Keratinocyte (primary cell): Measurements from ENCODE around the gene SHQ1. TPM values are rescaled to one million over a fixed set of nuclear protein-coding genes. Genes with fewer than 3 reads are reported as not detected.

Experiments used
- DNase-seq: peaks from one replicate; pipeline ENCODE4 v3.0.0-alpha.2; 2011; ENCODE audit warnings: low read depth, missing footprints, low spot score
- FAIRE-seq: peaks from 2 replicates; lab custom pipeline; 2011; peaks lifted over from hg19 to GRCh38; lab: Jason Lieb, UNC
- H2AFZ ChIP-seq: 2 replicates; pipeline ENCODE4 v1.6.0; 2012; ENCODE audit warnings: low read length, control low read depth, inconsistent platforms; ENCODE audit not compliant: control insufficient read depth
- H3K27ac ChIP-seq: 2 replicates; pipeline ENCODE4 v1.5.1; 2011; ENCODE audit warnings: low read length; ENCODE audit not compliant: control insufficient read depth, insufficient read depth
- H3K27me3 ChIP-seq: 3 replicates; pipeline ENCODE4 v1.6.0; 2011; ENCODE audit warnings: low read length; ENCODE audit not compliant: control insufficient read depth, insufficient read depth; ENCODE audit errors: extremely low read depth
- H3K36me3 ChIP-seq, 2 experiments: 2 replicates in 1 of 2; 3 replicates in 1 of 2; pipeline ENCODE4 v1.5.1; 2011; ENCODE audit warnings: low read length in 2 of 2, mild to moderate bottlenecking in 1 of 2; ENCODE audit not compliant: control insufficient read depth in 2 of 2, insufficient read depth in 2 of 2; ENCODE audit errors: extremely low read depth in 1 of 2
- H3K4me1 ChIP-seq: 3 replicates; pipeline ENCODE4 v1.5.1; 2011; ENCODE audit warnings: low read length; ENCODE audit not compliant: control insufficient read depth, insufficient read depth; ENCODE audit errors: extremely low read depth
- H3K4me2 ChIP-seq: 3 replicates; pipeline ENCODE4 v1.6.0; 2011; ENCODE audit warnings: low read depth, low read length; ENCODE audit not compliant: control insufficient read depth, insufficient read depth; ENCODE audit errors: extremely low read depth
- H3K4me3 ChIP-seq, 3 experiments: fragments of 200-600 bp in 1 of 3; sonication (generic) in 1 of 3; 2 replicates in 2 of 3; 3 replicates in 1 of 3; pipeline ENCODE4 v1.5.1; 2011 to 2016; ENCODE audit warnings: low read length in 3 of 3, mild to moderate bottlenecking in 3 of 3, control low read depth in 2 of 3, inconsistent platforms in 1 of 3, low read depth in 1 of 3, mixed read lengths in 1 of 3, mixed run types in 1 of 3, moderate library complexity in 1 of 3; ENCODE audit not compliant: control insufficient read depth in 2 of 3, insufficient read depth in 2 of 3; ENCODE audit errors: extremely low read depth in 1 of 3
- H3K79me2 ChIP-seq: 2 replicates; pipeline ENCODE4 v1.6.0; 2012; ENCODE audit warnings: low read length; ENCODE audit not compliant: control insufficient read depth, insufficient read depth
- H3K9ac ChIP-seq: 3 replicates; pipeline ENCODE4 v1.6.0; 2011; ENCODE audit warnings: low read length; ENCODE audit not compliant: control insufficient read depth, insufficient read depth; ENCODE audit errors: extremely low read depth
- H3K9me1 ChIP-seq: 3 replicates; pipeline ENCODE4 v1.6.0; 2011; ENCODE audit warnings: low read length; ENCODE audit not compliant: control insufficient read depth, insufficient read depth; ENCODE audit errors: extremely low read depth
- H3K9me3 ChIP-seq: 2 replicates; pipeline ENCODE4 v1.5.1; 2012; ENCODE audit warnings: low read depth, low read length; ENCODE audit not compliant: control insufficient read depth
- H4K20me1 ChIP-seq: 3 replicates; pipeline ENCODE4 v1.6.0; 2011; ENCODE audit warnings: low read length; ENCODE audit not compliant: control insufficient read depth, insufficient read depth; ENCODE audit errors: extremely low read depth
- EZH2 ChIP-seq: IDR thresholded peaks from one replicate; pipeline ENCODE4 v1.6.1; 2012; ENCODE audit warnings: inconsistent platforms, mild to moderate bottlenecking, low read length, moderate library complexity
- dilution Hi-C: fragments of 300-500 bp; cut with MboI; formaldehyde crosslinking; loops from one replicate; pipeline ENCODE4 v1.7.0; 2020; ENCODE audit warnings: low sequenced_read_pairs; ENCODE audit not compliant: extremely low pct_ligation_motif_present
- polyA plus RNA-seq, 5 experiments: library from polyadenylated mRNA; depleted of rRNA in 3 of 5; stranded (reverse) in 3 of 5; stranded (forward) in 1 of 5; unstranded in 1 of 5; fragments of >200 nt; gene quantifications; 1 replicate in 1 of 5; 2 replicates in 3 of 5; 3 replicates in 1 of 5; pipeline versions ENCODE4 v1.2.1 to v1.2.3, GENCODE V29; 2011 to 2012; ENCODE audit warnings: missing spikeins in 2 of 5, low read depth in 1 of 5, low replicate concordance in 1 of 5
- TF ChIP-seq, protein P1 (sequence below), 3 experiments: IDR thresholded peaks in 1 of 3; conservative IDR thresholded peaks in 1 of 3; optimal IDR thresholded peaks in 1 of 3; 2 replicates in 2 of 3; 3 replicates in 1 of 3; pipeline versions ENCODE3 to v1.5.1; 2011; ENCODE audit warnings: low read length in 3 of 3, mild to moderate bottlenecking in 3 of 3, moderate library complexity in 2 of 3, control low read depth in 1 of 3, inconsistent platforms in 1 of 3; ENCODE audit not compliant: insufficient read depth in 2 of 3; ENCODE audit errors: extremely low read depth in 1 of 3

The SHQ1 gene
- polyA plus RNA-seq, 1 donor (not counting 4 experiments of a cell fraction or from before 2014, with no cell fraction given): 17.7 TPM

DNA sequence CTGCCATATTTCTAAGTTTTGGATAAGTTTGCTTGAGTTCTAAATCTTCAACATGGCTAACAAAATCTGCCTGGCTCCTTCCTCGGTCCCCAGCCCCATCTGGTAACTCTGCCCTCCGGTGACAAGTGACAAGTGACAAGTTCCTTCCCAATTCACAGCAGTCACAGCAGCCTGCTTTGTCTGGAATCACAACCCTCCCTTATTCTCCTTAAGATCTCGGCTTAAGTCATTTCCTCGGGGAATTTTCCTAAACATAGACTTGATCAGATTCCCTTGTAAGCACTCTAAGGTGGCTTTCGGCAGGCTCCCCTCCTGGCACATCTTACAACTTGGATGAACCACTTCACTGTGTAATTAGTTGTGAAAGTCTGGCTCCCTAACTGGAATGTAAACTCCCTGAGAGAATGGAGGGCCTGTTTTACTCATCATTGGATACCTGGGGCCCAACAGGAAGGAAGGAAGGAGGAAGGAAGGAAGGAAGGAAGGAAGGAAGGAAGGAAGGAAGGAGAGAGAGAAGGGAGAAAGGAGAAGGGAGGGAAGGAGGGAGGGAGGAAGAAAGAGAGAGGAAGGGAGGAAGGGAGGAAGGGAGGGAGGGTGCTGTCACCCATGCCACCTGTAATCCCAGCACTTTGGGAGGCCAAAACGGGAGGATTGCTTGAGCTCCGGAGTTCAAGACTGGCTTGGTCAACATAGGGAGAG, 126.4 kb downstream of the SHQ1 start:
- Histone ChIP-seq H3K9ac (no peak overlapping the region), H2AFZ (no peak overlapping the region), H3K27ac (no peak overlapping the region), H3K79me2 (no peaks in the 10 kb centered on the region), H3K4me1 (peaks cover 12% of the 10 kb centered on the region), H3K27me3 (no peaks in the 10 kb centered on the region), H4K20me1 (no peaks in the 10 kb centered on the region), H3K9me3 (no peaks in the 10 kb centered on the region), H3K36me3 (no peaks in the 10 kb centered on the region), H3K9me1 (no peaks in the 10 kb centered on the region), H3K4me2 (no peak overlapping the region), H3K4me3 (no peak overlapping the region)
- DNase-seq: no peak
- FAIRE-seq: no peak
- dilution Hi-C loops: no loop called here
- TF ChIP-seq, protein P1, sequence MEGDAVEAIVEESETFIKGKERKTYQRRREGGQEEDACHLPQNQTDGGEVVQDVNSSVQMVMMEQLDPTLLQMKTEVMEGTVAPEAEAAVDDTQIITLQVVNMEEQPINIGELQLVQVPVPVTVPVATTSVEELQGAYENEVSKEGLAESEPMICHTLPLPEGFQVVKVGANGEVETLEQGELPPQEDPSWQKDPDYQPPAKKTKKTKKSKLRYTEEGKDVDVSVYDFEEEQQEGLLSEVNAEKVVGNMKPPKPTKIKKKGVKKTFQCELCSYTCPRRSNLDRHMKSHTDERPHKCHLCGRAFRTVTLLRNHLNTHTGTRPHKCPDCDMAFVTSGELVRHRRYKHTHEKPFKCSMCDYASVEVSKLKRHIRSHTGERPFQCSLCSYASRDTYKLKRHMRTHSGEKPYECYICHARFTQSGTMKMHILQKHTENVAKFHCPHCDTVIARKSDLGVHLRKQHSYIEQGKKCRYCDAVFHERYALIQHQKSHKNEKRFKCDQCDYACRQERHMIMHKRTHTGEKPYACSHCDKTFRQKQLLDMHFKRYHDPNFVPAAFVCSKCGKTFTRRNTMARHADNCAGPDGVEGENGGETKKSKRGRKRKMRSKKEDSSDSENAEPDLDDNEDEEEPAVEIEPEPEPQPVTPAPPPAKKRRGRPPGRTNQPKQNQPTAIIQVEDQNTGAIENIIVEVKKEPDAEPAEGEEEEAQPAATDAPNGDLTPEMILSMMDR (optimal IDR thresholded peaks at IDR 0.05 in 1 of 3, IDR thresholded peaks at IDR 0.05 in 1 of 3, conservative IDR thresholded peaks at IDR 0.05 in 1 of 3; ENCODE audit: extremely low read depth in 1 of 3, insufficient read depth in 2 of 3, low read length in 3 of 3): no peak
- TF ChIP-seq EZH2: no peak

DNA sequence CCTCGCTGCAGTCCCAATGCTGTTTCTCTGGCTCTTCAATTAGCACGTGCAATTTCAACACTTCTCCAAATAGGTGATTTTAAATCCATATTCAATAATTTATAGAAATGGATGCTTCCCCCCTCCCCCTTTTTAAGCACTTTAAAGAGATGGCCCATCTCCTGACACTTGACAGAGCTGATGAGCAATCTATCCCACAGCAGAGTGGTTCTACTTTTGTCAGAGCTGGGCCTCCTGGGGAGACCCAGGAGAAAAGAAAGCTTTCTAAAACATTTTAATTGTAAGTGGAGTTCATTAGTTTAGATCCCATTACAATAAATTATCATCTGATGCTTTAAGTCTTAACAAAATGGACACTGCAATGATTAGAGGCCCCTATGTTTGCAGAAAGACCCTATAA, 127.7 kb downstream of the SHQ1 start:
- H4K20me1 ChIP-seq: no peaks in the 10 kb centered on the region
- no peak overlapping the region for H3K9ac ChIP-seq
- H3K27me3 ChIP-seq: no peaks in the 10 kb centered on the region
- H3K4me1 ChIP-seq: peaks cover 12% of the 10 kb centered on the region
- DNase-seq (no peak), FAIRE-seq (no peak)
- no peak overlapping the region for H3K27ac ChIP-seq
- H2AFZ ChIP-seq: no peak overlapping the region
- TF ChIP-seq, protein P1 (optimal IDR thresholded peaks at IDR 0.05 in 1 of 3, IDR thresholded peaks at IDR 0.05 in 1 of 3, conservative IDR thresholded peaks at IDR 0.05 in 1 of 3; ENCODE audit: extremely low read depth in 1 of 3, insufficient read depth in 2 of 3, low read length in 3 of 3): no peak
- no peak for TF ChIP-seq EZH2
- H3K9me3 ChIP-seq: no peaks in the 10 kb centered on the region
- H3K79me2 ChIP-seq: no peaks in the 10 kb centered on the region
- no peaks in the 10 kb centered on the region for H3K9me1 ChIP-seq
- dilution Hi-C loops: no loop called here
- H3K36me3 ChIP-seq: no peaks in the 10 kb centered on the region
- H3K4me3 ChIP-seq: no peak overlapping the region
- H3K4me2 ChIP-seq: no peak overlapping the region
